Glomerular endothelial cell (primary cell): ENCODE data around the gene PTK6. TPM values are rescaled to one million over a fixed set of nuclear protein-coding genes. Genes with fewer than 3 reads are reported as not detected.
"Not testable (repeated sequence)": the region's sequence is repeated elsewhere in the genome, so short reads cannot be mapped to it uniquely, and the experiment has no call there.

Experiments
- DNase-seq: peaks from one replicate; pipeline ENCODE4 v3.0.0-alpha.2; 2011; ENCODE audit warnings: low read depth, low spot score; ENCODE audit errors: extremely low read depth
- total RNA-seq: library from RNA; depleted of rRNA; stranded (reverse); fragments of >200 nt; gene quantifications from 2 replicates; pipeline ENCODE4 v1.2.3, GENCODE V29; 2015

The PTK6 gene
- total RNA-seq, 1 donor from 2014 or later: not detected

- DNase-seq: no peak
Measured at GRCh38 chr20:63517376-63518309, 19.5 kb downstream of the PTK6 start.

GRCh38 chr20:63514520-63514919 lies 22.7 kb downstream of the PTK6 start:
- not testable (repeated sequence) for DNase-seq

GRCh38 chr20:63513207-63513606 lies 24.0 kb downstream of the PTK6 start:
- no peak for DNase-seq

GRCh38 chr20:63509088-63509564 lies 28.1 kb downstream of the PTK6 start:
- DNase-seq: no peak

GRCh38 chr20:63508072-63508768 lies 29.0 kb downstream of the PTK6 start:
- DNase-seq: no peak

- DNase-seq: no peak
Measured at GRCh38 chr20:63507083-63507743, 30.0 kb downstream of the PTK6 start.

GRCh38 chr20:63505723-63506122 lies 31.5 kb downstream of the PTK6 start:
- no peak for DNase-seq

- DNase-seq: no peak
Measured at GRCh38 chr20:63505281-63505680, 31.9 kb downstream of the PTK6 start.

- no peak for DNase-seq
Measured at GRCh38 chr20:63504642-63505041, 32.5 kb downstream of the PTK6 start.

- DNase-seq: no peak
Measured at GRCh38 chr20:63503524-63503923, 33.7 kb downstream of the PTK6 start.

GRCh38 chr20:63502671-63503172 lies 34.5 kb downstream of the PTK6 start:
- no peak for DNase-seq

- no peak for DNase-seq
Measured at GRCh38 chr20:63501818-63502670, 35.1 kb downstream of the PTK6 start.

- no peak for DNase-seq
Measured at GRCh38 chr20:63500902-63501817, 36.0 kb downstream of the PTK6 start.

- DNase-seq: no peak
Measured at GRCh38 chr20:63500151-63500901, 36.9 kb downstream of the PTK6 start.

GRCh38 chr20:63499338-63499969 lies 37.7 kb downstream of the PTK6 start:
- DNase-seq: no peak

- DNase-seq: no peak
Measured at GRCh38 chr20:63498960-63499337, 38.2 kb downstream of the PTK6 start, which contains the start of gene EEF1A2. TSS of gene EEF1A2 (minus strand) at chr20:63499083. CDS start at chr20:63497763, 1,320 bp downstream.
